Measurements from ENCODE around the gene ATP12A.

The ATP12A gene

GRCh38 chr13:24638096-24638495 lies 42.1 kb upstream of the ATP12A start:
- no peak for DNase-seq
- Mint-ChIP-seq H3K36me3 (ENCODE audit: low read depth) (no peaks in the 10 kb centered on the region), H3K9me3 (no peaks in the 10 kb centered on the region), H3K4me1 (no peaks in the 10 kb centered on the region), H3K4me3 (no peak overlapping the region), H3K27ac (no peak overlapping the region), H3K27me3 (ENCODE audit: low read depth, poor library complexity) (no peaks in the 10 kb centered on the region)
- TF ChIP-seq, protein P1, sequence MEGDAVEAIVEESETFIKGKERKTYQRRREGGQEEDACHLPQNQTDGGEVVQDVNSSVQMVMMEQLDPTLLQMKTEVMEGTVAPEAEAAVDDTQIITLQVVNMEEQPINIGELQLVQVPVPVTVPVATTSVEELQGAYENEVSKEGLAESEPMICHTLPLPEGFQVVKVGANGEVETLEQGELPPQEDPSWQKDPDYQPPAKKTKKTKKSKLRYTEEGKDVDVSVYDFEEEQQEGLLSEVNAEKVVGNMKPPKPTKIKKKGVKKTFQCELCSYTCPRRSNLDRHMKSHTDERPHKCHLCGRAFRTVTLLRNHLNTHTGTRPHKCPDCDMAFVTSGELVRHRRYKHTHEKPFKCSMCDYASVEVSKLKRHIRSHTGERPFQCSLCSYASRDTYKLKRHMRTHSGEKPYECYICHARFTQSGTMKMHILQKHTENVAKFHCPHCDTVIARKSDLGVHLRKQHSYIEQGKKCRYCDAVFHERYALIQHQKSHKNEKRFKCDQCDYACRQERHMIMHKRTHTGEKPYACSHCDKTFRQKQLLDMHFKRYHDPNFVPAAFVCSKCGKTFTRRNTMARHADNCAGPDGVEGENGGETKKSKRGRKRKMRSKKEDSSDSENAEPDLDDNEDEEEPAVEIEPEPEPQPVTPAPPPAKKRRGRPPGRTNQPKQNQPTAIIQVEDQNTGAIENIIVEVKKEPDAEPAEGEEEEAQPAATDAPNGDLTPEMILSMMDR (IDR thresholded peaks at IDR 0.05), result no peak

DNA sequence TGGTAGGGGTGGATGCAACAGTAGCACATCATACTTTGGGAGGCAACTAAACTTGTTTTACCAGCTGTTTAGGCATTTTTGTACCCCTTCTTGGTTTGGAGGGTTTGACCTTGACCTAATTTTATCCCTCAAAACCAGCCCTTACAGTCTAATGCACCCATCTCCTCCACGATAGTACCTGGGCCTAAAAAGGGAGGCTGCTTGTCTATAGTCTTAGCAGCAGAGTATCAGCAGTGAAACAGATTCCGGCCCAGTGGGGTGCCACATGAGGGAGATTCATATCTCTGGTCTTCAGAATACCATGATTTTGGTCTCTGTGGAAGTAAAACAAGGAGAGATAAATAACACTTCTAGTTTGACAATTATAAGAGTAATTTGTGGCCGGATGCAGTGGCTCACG lies 39.5 kb upstream of the ATP12A start:
- Mint-ChIP-seq H3K4me1 (no peaks in the 10 kb centered on the region), H3K36me3 (ENCODE audit: low read depth) (no peaks in the 10 kb centered on the region), H3K4me3 (no peak overlapping the region), H3K27ac (no peak overlapping the region), H3K27me3 (ENCODE audit: low read depth, poor library complexity) (no peaks in the 10 kb centered on the region), H3K9me3 (no peaks in the 10 kb centered on the region)
- TF ChIP-seq, protein P1 (IDR thresholded peaks at IDR 0.05), result no peak
- DNase-seq, result no peak

GRCh38 chr13:24642219-24642618 lies 38.0 kb upstream of the ATP12A start:
- Mint-ChIP-seq H3K36me3 (ENCODE audit: low read depth) (no peaks in the 10 kb centered on the region), H3K4me3 (no peak overlapping the region), H3K27me3 (ENCODE audit: low read depth, poor library complexity) (peaks cover 4% of the 10 kb centered on the region), H3K9me3 (peaks cover 4% of the 10 kb centered on the region), H3K27ac (no peak overlapping the region), H3K4me1 (no peaks in the 10 kb centered on the region)
- TF ChIP-seq, protein P1 (IDR thresholded peaks at IDR 0.05), result no peak
- no peak for DNase-seq

DNA sequence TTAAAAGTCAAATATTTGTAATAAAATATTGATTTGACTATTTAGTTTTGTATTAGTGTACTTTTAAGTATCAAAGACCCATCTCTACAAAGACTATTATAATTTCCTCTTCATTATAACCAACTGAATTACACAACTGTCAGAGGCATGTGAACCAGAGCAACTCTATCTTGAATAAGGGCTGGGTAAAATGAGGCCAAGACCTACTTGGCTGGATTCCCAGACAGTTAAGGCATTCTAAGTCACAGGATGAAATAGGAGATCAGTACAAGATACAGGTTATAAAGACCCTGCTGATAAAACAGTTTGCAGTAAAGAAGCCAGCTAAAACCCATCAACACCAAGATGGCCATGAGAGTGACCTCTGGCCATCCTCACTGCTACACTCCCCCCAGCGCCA lies 36.2 kb upstream of the ATP12A start:
- Mint-ChIP-seq H3K27me3 (ENCODE audit: low read depth, poor library complexity) (peaks cover 4% of the 10 kb centered on the region), H3K4me3 (no peak overlapping the region), H3K4me1 (no peaks in the 10 kb centered on the region), H3K36me3 (ENCODE audit: low read depth) (no peaks in the 10 kb centered on the region), H3K27ac (no peak overlapping the region), H3K9me3 (peaks cover 4% of the 10 kb centered on the region)
- TF ChIP-seq, protein P1 (IDR thresholded peaks at IDR 0.05), result no peak
- DNase-seq, result no peak

DNA sequence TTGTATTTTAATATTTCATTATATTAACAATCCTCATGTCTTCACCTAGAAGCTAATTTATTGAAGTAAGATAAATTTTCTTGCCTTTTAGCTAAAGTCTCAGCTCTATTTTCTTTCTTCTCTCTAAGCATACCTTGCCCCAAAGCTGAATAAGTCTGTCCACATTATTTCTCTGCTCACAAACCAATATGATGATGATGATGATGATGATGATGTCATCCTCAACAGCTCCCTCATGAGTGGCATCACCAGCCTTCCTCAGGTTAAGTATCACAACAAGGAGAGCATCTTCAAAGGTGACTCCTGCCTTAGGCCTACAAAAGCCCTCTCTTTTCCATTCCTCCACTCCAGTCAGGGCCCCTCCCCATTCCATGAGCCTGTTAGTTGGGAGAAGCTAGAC lies 31.9 kb upstream of the ATP12A start:
- TF ChIP-seq, protein P1 (IDR thresholded peaks at IDR 0.05), result no peak
- Mint-ChIP-seq H3K27me3 (ENCODE audit: low read depth, poor library complexity) (peaks cover 4% of the 10 kb centered on the region), H3K9me3 (peaks cover 4% of the 10 kb centered on the region), H3K4me3 (no peak overlapping the region), H3K36me3 (ENCODE audit: low read depth) (no peaks in the 10 kb centered on the region), H3K4me1 (peaks cover 7% of the 10 kb centered on the region), H3K27ac (no peak overlapping the region)
- DNase-seq, result no peak

- peaks cover 4% of the 10 kb centered on the region for H3K9me3 Mint-ChIP-seq
- TF ChIP-seq, protein P1 (IDR thresholded peaks at IDR 0.05), result no peak
- no peaks in the 10 kb centered on the region for H3K36me3 Mint-ChIP-seq (ENCODE audit: low read depth)
- no peak for DNase-seq
- H3K4me3 Mint-ChIP-seq, result no peak overlapping the region
- peaks cover 7% of the 10 kb centered on the region for H3K4me1 Mint-ChIP-seq
- peaks cover 4% of the 10 kb centered on the region for H3K27me3 Mint-ChIP-seq (ENCODE audit: low read depth, poor library complexity)
- H3K27ac Mint-ChIP-seq, result no peak overlapping the region
Observed at GRCh38 chr13:24648983-24649687, 31.1 kb upstream of the ATP12A start.
